ENCODE data around the gene KCTD10. TPM values are rescaled to one million over a fixed set of nuclear protein-coding genes. Genes with fewer than 3 reads are reported as not detected.

Gene KCTD10
- total RNA-seq, 1 experiment from 2014 or later = 54.5 TPM

GRCh38 chr12:109455706-109456105 is 21.4 kb downstream of the KCTD10 start:
- intact Hi-C loops (cut with micrococcal nuclease; ENCODE audit: unreplicated experiment) = no loop called here
- no TSS peak for BruUV-seq (replicated peaks)
- peaks cover 48% of the 10 kb centered on the region for H3K36me3 ChIP-seq (ENCODE audit: insufficient read depth, low read length, poor library complexity, severe bottlenecking)
- no peak for DNase-seq (ENCODE audit: low spot score)
- ChIA-PET POLR2A (ENCODE audit: low non-redundant PET) (no interaction called here), CTCF (no interaction called here)
- no peak overlapping the region for H3K27ac ChIP-seq (ENCODE audit: low read depth, low read length, poor library complexity, severe bottlenecking)
- H3K4me3 ChIP-seq (ENCODE audit: low read depth, low read length, poor library complexity, severe bottlenecking) = no peak overlapping the region
- TF ChIP-seq EZH2 (IDR thresholded peaks at IDR 0.05; ENCODE audit: borderline replicate concordance, low read depth, low read length, poor library complexity, severe bottlenecking) (no peak), CTCF (conservative IDR thresholded peaks at IDR 0.05; ENCODE audit: low read depth, low read length) (no peak)
- H3K9me3 ChIP-seq (ENCODE audit: low read depth, low read length, poor library complexity, severe bottlenecking) = no peaks in the 10 kb centered on the region
- no peaks in the 10 kb centered on the region for H3K4me1 ChIP-seq (ENCODE audit: insufficient read depth, low read length, poor library complexity, severe bottlenecking)
- H3K27me3 ChIP-seq (replicated peaks; ENCODE audit: insufficient read depth, low read depth, low read length, poor library complexity) = no peaks in the 10 kb centered on the region

GRCh38 chr12:109452489-109452888 is 24.6 kb downstream of the KCTD10 start:
- Histone ChIP-seq H3K36me3 (ENCODE audit: insufficient read depth, low read length, poor library complexity, severe bottlenecking) (peaks cover 53% of the 10 kb centered on the region), H3K27ac (ENCODE audit: low read depth, low read length, poor library complexity, severe bottlenecking) (no peak overlapping the region), H3K4me3 (ENCODE audit: low read depth, low read length, poor library complexity, severe bottlenecking) (no peak overlapping the region), H3K4me1 (ENCODE audit: insufficient read depth, low read length, poor library complexity, severe bottlenecking) (no peaks in the 10 kb centered on the region), H3K9me3 (ENCODE audit: low read depth, low read length, poor library complexity, severe bottlenecking) (no peaks in the 10 kb centered on the region), H3K27me3 (replicated peaks; ENCODE audit: insufficient read depth, low read depth, low read length, poor library complexity) (no peaks in the 10 kb centered on the region)
- intact Hi-C loops (cut with micrococcal nuclease; ENCODE audit: unreplicated experiment) = no loop called here
- no TSS peak for BruUV-seq (replicated peaks)
- no peak for DNase-seq (ENCODE audit: low spot score)
- TF ChIP-seq EZH2 (IDR thresholded peaks at IDR 0.05; ENCODE audit: borderline replicate concordance, low read depth, low read length, poor library complexity, severe bottlenecking) (no peak), CTCF (conservative IDR thresholded peaks at IDR 0.05; ENCODE audit: low read depth, low read length) (no peak)
- ChIA-PET CTCF (no interaction called here), POLR2A (ENCODE audit: low non-redundant PET) (no interaction called here)

- Histone ChIP-seq H3K27me3 (replicated peaks; ENCODE audit: insufficient read depth, low read depth, low read length, poor library complexity) (no peaks in the 10 kb centered on the region), H3K27ac (ENCODE audit: low read depth, low read length, poor library complexity, severe bottlenecking) (no peak overlapping the region), H3K4me1 (ENCODE audit: insufficient read depth, low read length, poor library complexity, severe bottlenecking) (no peaks in the 10 kb centered on the region), H3K36me3 (ENCODE audit: insufficient read depth, low read length, poor library complexity, severe bottlenecking) (peaks cover 42% of the 10 kb centered on the region), H3K4me3 (ENCODE audit: low read depth, low read length, poor library complexity, severe bottlenecking) (no peak overlapping the region), H3K9me3 (ENCODE audit: low read depth, low read length, poor library complexity, severe bottlenecking) (no peaks in the 10 kb centered on the region)
- TF ChIP-seq EZH2 (IDR thresholded peaks at IDR 0.05; ENCODE audit: borderline replicate concordance, low read depth, low read length, poor library complexity, severe bottlenecking) = no peak
- no peak for TF ChIP-seq CTCF (conservative IDR thresholded peaks at IDR 0.05; ENCODE audit: low read depth, low read length)
- CTCF ChIA-PET = no interaction called here
- no TSS peak for BruUV-seq (replicated peaks)
- POLR2A ChIA-PET (ENCODE audit: low non-redundant PET) = no interaction called here
- DNase-seq (ENCODE audit: low spot score) = no peak
- intact Hi-C loops (cut with micrococcal nuclease; ENCODE audit: unreplicated experiment) = no loop called here
These were observed 25.7 kb downstream of the KCTD10 start for GRCh38 chr12:109451400-109451799.

Measured in A673 (cell line).